Measurements from ENCODE around the gene SERPINH1. TPM values are rescaled to one million over a fixed set of nuclear protein-coding genes. Genes with fewer than 3 reads are reported as not detected.

SERPINH1 gene
- total and polyA plus RNA-seq, 2 of the 13 experiments (the other 11 are each of a cell fraction or from before 2014, with no cell fraction given): 83.6 to 83.8 TPM

DNA sequence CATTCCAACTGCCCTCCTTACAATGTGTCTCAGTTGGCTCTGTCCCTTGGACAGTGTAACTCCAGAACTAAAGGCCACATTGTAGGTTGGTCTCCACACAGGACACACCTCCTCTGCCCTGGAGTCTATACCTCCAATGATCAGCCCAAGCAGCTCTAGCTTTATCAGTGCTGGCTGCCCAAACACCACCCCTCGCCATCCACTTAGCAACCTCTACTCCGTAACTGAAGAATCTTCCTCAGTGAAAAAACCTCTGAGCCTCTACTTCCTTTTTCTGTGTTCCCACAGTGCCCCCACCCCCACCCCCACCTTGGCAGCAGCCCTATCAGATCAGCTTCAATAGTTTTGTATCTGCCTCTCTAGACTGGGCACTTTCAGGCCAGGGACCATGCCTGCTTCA lies 33.4 kb downstream of the SERPINH1 start (continued):
- TF ChIP-seq ZNF280D (CRISPR knock-in tag; IDR thresholded peaks at IDR 0.05): no peak
- TF ChIP-seq ZBTB37 (CRISPR knock-in tag; IDR thresholded peaks at IDR 0.05): no peak
- no peak for TF ChIP-seq HMG20B (CRISPR knock-in tag; conservative IDR thresholded peaks at IDR 0.05)
- TF ChIP-seq FOXK2 (IDR thresholded peaks at IDR 0.05): no peak
- no peak for TF ChIP-seq ZNF383 (CRISPR knock-in tag; IDR thresholded peaks at IDR 0.05; ENCODE audit: borderline replicate concordance)
- no peak for TF ChIP-seq EP300 (IDR thresholded peaks at IDR 0.05; ENCODE audit: low read depth in 2 of 2, low read length in 2 of 2)
- TF ChIP-seq EP300 (CRISPR knock-in tag; IDR thresholded peaks at IDR 0.05; ENCODE audit: borderline replicate concordance): no peak
- TF ChIP-seq ZNF749 (CRISPR knock-in tag; IDR thresholded peaks at IDR 0.05; ENCODE audit: borderline replicate concordance): no peak
- no peak for TF ChIP-seq SAP130 (CRISPR knock-in tag; IDR thresholded peaks at IDR 0.05; ENCODE audit: low read depth)
- TF ChIP-seq, protein P1, sequence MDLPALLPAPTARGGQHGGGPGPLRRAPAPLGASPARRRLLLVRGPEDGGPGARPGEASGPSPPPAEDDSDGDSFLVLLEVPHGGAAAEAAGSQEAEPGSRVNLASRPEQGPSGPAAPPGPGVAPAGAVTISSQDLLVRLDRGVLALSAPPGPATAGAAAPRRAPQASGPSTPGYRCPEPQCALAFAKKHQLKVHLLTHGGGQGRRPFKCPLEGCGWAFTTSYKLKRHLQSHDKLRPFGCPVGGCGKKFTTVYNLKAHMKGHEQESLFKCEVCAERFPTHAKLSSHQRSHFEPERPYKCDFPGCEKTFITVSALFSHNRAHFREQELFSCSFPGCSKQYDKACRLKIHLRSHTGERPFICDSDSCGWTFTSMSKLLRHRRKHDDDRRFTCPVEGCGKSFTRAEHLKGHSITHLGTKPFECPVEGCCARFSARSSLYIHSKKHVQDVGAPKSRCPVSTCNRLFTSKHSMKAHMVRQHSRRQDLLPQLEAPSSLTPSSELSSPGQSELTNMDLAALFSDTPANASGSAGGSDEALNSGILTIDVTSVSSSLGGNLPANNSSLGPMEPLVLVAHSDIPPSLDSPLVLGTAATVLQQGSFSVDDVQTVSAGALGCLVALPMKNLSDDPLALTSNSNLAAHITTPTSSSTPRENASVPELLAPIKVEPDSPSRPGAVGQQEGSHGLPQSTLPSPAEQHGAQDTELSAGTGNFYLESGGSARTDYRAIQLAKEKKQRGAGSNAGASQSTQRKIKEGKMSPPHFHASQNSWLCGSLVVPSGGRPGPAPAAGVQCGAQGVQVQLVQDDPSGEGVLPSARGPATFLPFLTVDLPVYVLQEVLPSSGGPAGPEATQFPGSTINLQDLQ (CRISPR knock-in tag; IDR thresholded peaks at IDR 0.05): no peak
- TF ChIP-seq FOXA1 (IDR thresholded peaks at IDR 0.05): no peak
- TF ChIP-seq FOXA1 (CRISPR knock-in tag; IDR thresholded peaks at IDR 0.05): no peak
- TF ChIP-seq RAD51 (IDR thresholded peaks at IDR 0.05; ENCODE audit: borderline replicate concordance): no peak
- TF ChIP-seq ZSCAN20 (CRISPR knock-in tag; IDR thresholded peaks at IDR 0.05; ENCODE audit: borderline replicate concordance): no peak
- TF ChIP-seq TRIM24 (CRISPR knock-in tag; IDR thresholded peaks at IDR 0.05): no peak
- no peak for TF ChIP-seq ASH2L (IDR thresholded peaks at IDR 0.05; ENCODE audit: insufficient read length, low read depth, low read length)

Measured in HepG2 (cell line).